COLO668 (cell line): ENCODE measurements around the gene LACC1.

ENCODE experiments used
- DNase-seq: peaks from one replicate; lab custom pipeline; 2025; ENCODE audit not compliant: unreplicated experiment; lab: John Stamatoyannopoulos, UW

The LACC1 gene

GRCh38 chr13:43939086-43939485 lies 59.4 kb downstream of the LACC1 start:
- no peak for DNase-seq

GRCh38 chr13:43942286-43942685 lies 62.6 kb downstream of the LACC1 start:
- DNase-seq = no peak
